Astrocyte (in vitro differentiated cells and primary cell): ENCODE data around the gene FAM174B.

Experiments used
- EZH2 ChIP-seq: IDR thresholded peaks from 2 replicates; pipeline ENCODE4 v1.6.1; 2012; ENCODE audit warnings: mild to moderate bottlenecking, low read length, inconsistent platforms; ENCODE audit not compliant: insufficient read depth
- TF ChIP-seq, protein P1 (sequence below): IDR thresholded peaks from 2 replicates; pipeline ENCODE4 v1.5.1; 2011; ENCODE audit warnings: low read depth, mild to moderate bottlenecking, inconsistent platforms, low read length, moderate library complexity; ENCODE audit not compliant: insufficient read depth

DNA sequence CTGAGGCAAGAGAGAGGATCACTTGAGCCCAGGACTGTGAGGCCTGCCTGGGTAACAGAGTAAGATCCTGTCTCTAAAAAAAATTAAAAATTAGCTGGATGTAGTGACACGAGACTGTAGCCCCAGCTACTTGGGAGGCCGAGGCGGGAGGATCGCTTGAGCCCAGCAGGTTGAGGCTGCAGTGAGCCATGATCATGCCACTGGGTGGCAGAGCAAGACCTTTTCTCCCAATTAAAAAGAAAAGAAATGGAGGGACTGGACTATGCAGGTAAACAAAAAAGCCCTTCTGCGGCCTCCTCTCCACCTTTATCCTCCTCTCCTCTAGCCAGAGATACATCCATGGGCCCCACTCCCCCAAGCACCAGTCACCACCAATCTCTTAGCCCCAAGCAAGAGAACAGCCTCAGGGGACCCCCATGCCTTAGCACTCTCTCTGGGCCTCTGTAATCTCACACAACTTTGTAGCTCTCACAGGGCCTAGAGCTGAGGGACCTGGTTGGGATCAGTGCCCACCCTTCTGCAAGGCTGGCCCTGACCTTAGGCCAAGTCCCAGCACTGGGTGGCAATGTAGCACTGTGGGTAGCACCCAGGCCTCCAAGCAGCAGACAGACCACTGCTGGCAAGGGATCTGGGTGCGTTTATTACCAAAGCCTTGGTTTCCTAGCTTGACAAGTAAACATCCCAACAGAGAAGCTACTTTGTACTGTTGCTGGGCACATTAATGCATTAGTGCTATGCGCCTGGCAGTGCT is 43.4 kb downstream of the FAM174B start:
- no peak for TF ChIP-seq EZH2
- TF ChIP-seq, protein P1, sequence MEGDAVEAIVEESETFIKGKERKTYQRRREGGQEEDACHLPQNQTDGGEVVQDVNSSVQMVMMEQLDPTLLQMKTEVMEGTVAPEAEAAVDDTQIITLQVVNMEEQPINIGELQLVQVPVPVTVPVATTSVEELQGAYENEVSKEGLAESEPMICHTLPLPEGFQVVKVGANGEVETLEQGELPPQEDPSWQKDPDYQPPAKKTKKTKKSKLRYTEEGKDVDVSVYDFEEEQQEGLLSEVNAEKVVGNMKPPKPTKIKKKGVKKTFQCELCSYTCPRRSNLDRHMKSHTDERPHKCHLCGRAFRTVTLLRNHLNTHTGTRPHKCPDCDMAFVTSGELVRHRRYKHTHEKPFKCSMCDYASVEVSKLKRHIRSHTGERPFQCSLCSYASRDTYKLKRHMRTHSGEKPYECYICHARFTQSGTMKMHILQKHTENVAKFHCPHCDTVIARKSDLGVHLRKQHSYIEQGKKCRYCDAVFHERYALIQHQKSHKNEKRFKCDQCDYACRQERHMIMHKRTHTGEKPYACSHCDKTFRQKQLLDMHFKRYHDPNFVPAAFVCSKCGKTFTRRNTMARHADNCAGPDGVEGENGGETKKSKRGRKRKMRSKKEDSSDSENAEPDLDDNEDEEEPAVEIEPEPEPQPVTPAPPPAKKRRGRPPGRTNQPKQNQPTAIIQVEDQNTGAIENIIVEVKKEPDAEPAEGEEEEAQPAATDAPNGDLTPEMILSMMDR: no peak
